ENCODE data around the gene DGKE. TPM values are rescaled to one million over a fixed set of nuclear protein-coding genes. Genes with fewer than 3 reads are reported as not detected.

DGKE gene
- total RNA-seq = 3.6 TPM
- long read RNA-seq, full-length matches to known transcripts = 1 of 1 reads
- long read RNA-seq, partial matches to known transcripts = 0 of 1 reads
- long read RNA-seq, other reads (novel, unspliced or antisense) = 0 of 1 reads

GRCh38 chr17:56833809-56834379 lies at the start of gene DGKE, which contains the start of gene C17orf67:
DGKE (plus strand) TSS chr17:56834151; CDS start chr17:56834796, 645 bp downstream.
C17orf67 (minus strand) TSS chr17:56833920; CDS start chr17:56815810, 18,110 bp downstream.
- intact Hi-C loops (cut with micrococcal nuclease) = no loop called here
- ATAC-seq (peak; percentile 99), DNase-seq (peak; percentile 98)

- intact Hi-C loops (cut with micrococcal nuclease) = no loop called here
- no peak for ATAC-seq
These were observed 48.5 kb upstream of the DGKE start for GRCh38 chr17:56785405-56785804.

GRCh38 chr17:56785997-56786680 lies 47.8 kb upstream of the DGKE start:
- no peak for DNase-seq
- intact Hi-C loops (cut with micrococcal nuclease) = no loop called here
- ATAC-seq = no peak

More at GRCh38 chr17:56785405-56785804, 48.5 kb upstream of the DGKE start:
- no peak for DNase-seq

- DNase-seq (no peak), ATAC-seq (peak; percentile 20)
- intact Hi-C loops (cut with micrococcal nuclease) = no loop called here
These were observed 46.9 kb upstream of the DGKE start for GRCh38 chr17:56786989-56787482.

GRCh38 chr17:56792267-56792666 lies 41.7 kb upstream of the DGKE start:
- no peak for ATAC-seq
- intact Hi-C loops (cut with micrococcal nuclease) = no loop called here
- no peak for DNase-seq

GRCh38 chr17:56793531-56793930 lies 40.4 kb upstream of the DGKE start:
- ATAC-seq (no peak), DNase-seq (no peak)
- intact Hi-C loops (cut with micrococcal nuclease) = no loop called here

- intact Hi-C loops (cut with micrococcal nuclease) = no loop called here
- DNase-seq = no peak
- ATAC-seq = no peak
These were observed 40.0 kb upstream of the DGKE start for GRCh38 chr17:56793957-56794356.

- ATAC-seq = no peak
- intact Hi-C loops (cut with micrococcal nuclease) = no loop called here
- no peak for DNase-seq
These were observed 38.6 kb upstream of the DGKE start for GRCh38 chr17:56795221-56795865.

- no peak for DNase-seq
- no peak for ATAC-seq
- intact Hi-C loops (cut with micrococcal nuclease) = no loop called here
These were observed 37.4 kb upstream of the DGKE start for GRCh38 chr17:56796536-56796935.

GRCh38 chr17:56798916-56799315 lies 35.0 kb upstream of the DGKE start:
- no peak for DNase-seq
- ATAC-seq = no peak

GRCh38 chr17:56801459-56802178 lies 32.3 kb upstream of the DGKE start:
- ATAC-seq = peak; percentile 75
- intact Hi-C loops (cut with micrococcal nuclease) = no loop called here

More at GRCh38 chr17:56798916-56799315, 35.0 kb upstream of the DGKE start:
- intact Hi-C loops (cut with micrococcal nuclease) = no loop called here

GRCh38 chr17:56803071-56803470 lies 30.9 kb upstream of the DGKE start:
- ATAC-seq (no peak), DNase-seq (no peak)
- intact Hi-C loops (cut with micrococcal nuclease) = no loop called here

More at GRCh38 chr17:56801459-56802178, 32.3 kb upstream of the DGKE start:
- DNase-seq = no peak

- intact Hi-C loops (cut with micrococcal nuclease) = no loop called here
- ATAC-seq (no peak), DNase-seq (no peak)
These were observed 29.5 kb upstream of the DGKE start for GRCh38 chr17:56804454-56804853.

GRCh38 chr17:56806949-56807348 lies 27.0 kb upstream of the DGKE start:
- intact Hi-C loops (cut with micrococcal nuclease) = no loop called here
- ATAC-seq = no peak

GRCh38 chr17:56807723-56808122 lies 26.2 kb upstream of the DGKE start:
- intact Hi-C loops (cut with micrococcal nuclease) = no loop called here
- ATAC-seq (no peak), DNase-seq (no peak)

More at GRCh38 chr17:56806949-56807348, 27.0 kb upstream of the DGKE start:
- DNase-seq = no peak

- intact Hi-C loops (cut with micrococcal nuclease) = no loop called here
- DNase-seq = no peak
These were observed 25.4 kb upstream of the DGKE start for GRCh38 chr17:56808503-56808902.

GRCh38 chr17:56809106-56809819 lies 24.7 kb upstream of the DGKE start:
- ATAC-seq (no peak), DNase-seq (no peak)
- intact Hi-C loops (cut with micrococcal nuclease) = no loop called here

More at GRCh38 chr17:56808503-56808902, 25.4 kb upstream of the DGKE start:
- no peak for ATAC-seq

- ATAC-seq (no peak), DNase-seq (no peak)
- intact Hi-C loops (cut with micrococcal nuclease) = no loop called here
These were observed 24.2 kb upstream of the DGKE start for GRCh38 chr17:56809820-56810179.

- peak; percentile 84 for ATAC-seq
- intact Hi-C loops (cut with micrococcal nuclease) = no loop called here
- peak; percentile 56 for DNase-seq
These were observed 23.6 kb upstream of the DGKE start for GRCh38 chr17:56810343-56810742.

Data from left ventricle myocardium superior (tissue), 1 donor.